ENCODE data around the gene TMEM88.

The TMEM88 gene

GRCh38 chr17:7811251-7811650 lies 43.6 kb upstream of the TMEM88 start:
- Histone ChIP-seq H3K79me2 (ENCODE audit: control insufficient read depth, insufficient read depth, low read length) (no peaks in the 10 kb centered on the region), H3K4ac (ENCODE audit: low read depth, low read length) (no peak overlapping the region), H3K27ac (ENCODE audit: low read depth, low read length) (no peak overlapping the region), H3K36me3 (ENCODE audit: control insufficient read depth, insufficient read depth, low read length) (no peaks in the 10 kb centered on the region), H2BK15ac (replicated peaks; ENCODE audit: low read depth) (no peak overlapping the region), H3K4me3 (ENCODE audit: low read length) (no peak overlapping the region), H3K23ac (ENCODE audit: low read length) (no peak overlapping the region), H3K27me3 (ENCODE audit: insufficient read depth, low read length, poor library complexity) (no peaks in the 10 kb centered on the region), H2BK120ac (ENCODE audit: low read depth, low read length) (no peak overlapping the region), H3K56ac (ENCODE audit: low read length) (no peak overlapping the region), H3K4me2 (ENCODE audit: low read length) (no peak overlapping the region), H3K18ac (ENCODE audit: low read length) (no peak overlapping the region), H2AK5ac (ENCODE audit: low read length) (no peak overlapping the region), H3K79me1 (ENCODE audit: low read length) (no peaks in the 10 kb centered on the region), H4K8ac (ENCODE audit: low read depth, low read length) (no peak overlapping the region), H3K9ac (ENCODE audit: low read length) (no peak overlapping the region), H4K5ac (ENCODE audit: low read length) (no peak overlapping the region), H2BK5ac (ENCODE audit: low read length) (no peak overlapping the region), H3K4me1 (ENCODE audit: control insufficient read depth, low read depth, low read length) (no peaks in the 10 kb centered on the region)
- no CpG with 5 or more reads among the region's 3 CpGs for WGBS (ENCODE audit: extremely low coverage, insufficient coverage, low lambda C conversion rate)
- DNase-seq, result no peak

DNA sequence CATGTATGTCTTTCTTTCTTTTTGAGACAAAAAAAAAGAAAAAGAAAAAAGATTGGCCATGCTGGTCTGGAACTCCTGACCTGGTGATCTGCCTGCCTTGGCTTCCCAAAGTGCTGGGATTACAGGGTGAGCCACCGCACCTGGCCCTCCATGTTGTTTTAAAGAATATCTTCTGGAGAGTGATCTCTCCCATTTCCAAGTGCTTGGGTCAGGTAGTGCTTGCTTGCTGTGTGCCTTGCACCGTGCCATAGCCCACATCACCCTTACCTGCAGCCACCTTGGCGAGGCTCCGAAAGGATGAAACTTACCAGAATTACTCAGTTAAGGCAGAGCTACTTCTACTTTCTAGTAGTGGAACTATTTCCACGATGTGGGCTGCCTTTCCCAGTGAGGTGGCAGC lies 39.9 kb upstream of the TMEM88 start:
- Histone ChIP-seq H4K8ac (ENCODE audit: low read depth, low read length) (no peak overlapping the region), H3K4me3 (ENCODE audit: low read length) (no peak overlapping the region), H3K23ac (ENCODE audit: low read length) (no peak overlapping the region), H4K5ac (ENCODE audit: low read length) (no peak overlapping the region), H3K27ac (ENCODE audit: low read depth, low read length) (no peak overlapping the region), H3K27me3 (ENCODE audit: insufficient read depth, low read length, poor library complexity) (no peaks in the 10 kb centered on the region), H3K18ac (ENCODE audit: low read length) (no peak overlapping the region), H2AK5ac (ENCODE audit: low read length) (no peak overlapping the region), H3K9ac (ENCODE audit: low read length) (no peak overlapping the region), H3K4me1 (ENCODE audit: control insufficient read depth, low read depth, low read length) (no peaks in the 10 kb centered on the region), H3K4me2 (ENCODE audit: low read length) (no peak overlapping the region), H3K4ac (ENCODE audit: low read depth, low read length) (no peak overlapping the region), H3K79me2 (ENCODE audit: control insufficient read depth, insufficient read depth, low read length) (no peaks in the 10 kb centered on the region), H3K56ac (ENCODE audit: low read length) (no peak overlapping the region), H3K36me3 (ENCODE audit: control insufficient read depth, insufficient read depth, low read length) (no peaks in the 10 kb centered on the region), H2BK15ac (replicated peaks; ENCODE audit: low read depth) (no peak overlapping the region), H2BK120ac (ENCODE audit: low read depth, low read length) (no peak overlapping the region), H3K79me1 (ENCODE audit: low read length) (no peaks in the 10 kb centered on the region), H2BK5ac (ENCODE audit: low read length) (no peak overlapping the region)
- DNase-seq, result no peak
- no CpG with 5 or more reads among the region's 5 CpGs for WGBS (ENCODE audit: extremely low coverage, insufficient coverage, low lambda C conversion rate)

- Histone ChIP-seq H3K4me2 (ENCODE audit: low read length) (no peak overlapping the region), H4K8ac (ENCODE audit: low read depth, low read length) (no peak overlapping the region), H3K23ac (ENCODE audit: low read length) (no peak overlapping the region), H2AK5ac (ENCODE audit: low read length) (no peak overlapping the region), H3K9ac (ENCODE audit: low read length) (no peak overlapping the region), H4K5ac (ENCODE audit: low read length) (no peak overlapping the region), H2BK120ac (ENCODE audit: low read depth, low read length) (no peak overlapping the region), H3K4me1 (ENCODE audit: control insufficient read depth, low read depth, low read length) (no peaks in the 10 kb centered on the region), H3K36me3 (ENCODE audit: control insufficient read depth, insufficient read depth, low read length) (no peaks in the 10 kb centered on the region), H3K56ac (ENCODE audit: low read length) (no peak overlapping the region), H3K4ac (ENCODE audit: low read depth, low read length) (no peak overlapping the region), H3K79me1 (ENCODE audit: low read length) (no peaks in the 10 kb centered on the region), H2BK5ac (ENCODE audit: low read length) (no peak overlapping the region), H3K79me2 (ENCODE audit: control insufficient read depth, insufficient read depth, low read length) (no peaks in the 10 kb centered on the region), H2BK15ac (replicated peaks; ENCODE audit: low read depth) (no peak overlapping the region), H3K27ac (ENCODE audit: low read depth, low read length) (no peak overlapping the region), H3K27me3 (ENCODE audit: insufficient read depth, low read length, poor library complexity) (no peaks in the 10 kb centered on the region), H3K18ac (ENCODE audit: low read length) (no peak overlapping the region), H3K4me3 (ENCODE audit: low read length) (no peak overlapping the region)
- WGBS (ENCODE audit: extremely low coverage, insufficient coverage, low lambda C conversion rate), result no CpG with 5 or more reads among the region's 10 CpGs
- DNase-seq, result peak; percentile 62
Observed at GRCh38 chr17:7816926-7817642, 37.8 kb upstream of the TMEM88 start.

DNA sequence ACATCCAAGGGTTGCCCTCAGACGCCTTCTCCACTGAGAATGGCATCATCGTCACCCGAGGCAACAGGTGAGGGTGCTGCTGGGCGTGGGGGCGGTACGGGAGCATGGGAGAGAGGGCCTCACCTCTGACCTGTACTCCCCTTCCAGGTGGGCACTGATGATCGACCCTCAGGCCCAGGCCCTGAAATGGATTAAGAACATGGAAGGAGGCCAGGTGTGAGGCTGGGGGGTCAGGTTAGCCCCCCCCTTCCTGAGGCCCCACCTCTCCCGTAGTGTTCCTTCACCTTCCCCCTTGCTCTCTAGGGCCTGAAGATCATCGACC lies 37.3 kb upstream of the TMEM88 start:
- Histone ChIP-seq H3K4me3 (ENCODE audit: low read length) (no peak overlapping the region), H3K27me3 (ENCODE audit: insufficient read depth, low read length, poor library complexity) (no peaks in the 10 kb centered on the region), H3K4me1 (ENCODE audit: control insufficient read depth, low read depth, low read length) (no peaks in the 10 kb centered on the region), H3K18ac (ENCODE audit: low read length) (no peak overlapping the region), H2BK15ac (replicated peaks; ENCODE audit: low read depth) (no peak overlapping the region), H3K79me2 (ENCODE audit: control insufficient read depth, insufficient read depth, low read length) (no peaks in the 10 kb centered on the region), H3K27ac (ENCODE audit: low read depth, low read length) (no peak overlapping the region), H2BK120ac (ENCODE audit: low read depth, low read length) (no peak overlapping the region), H2AK5ac (ENCODE audit: low read length) (no peak overlapping the region), H3K56ac (ENCODE audit: low read length) (no peak overlapping the region), H3K23ac (ENCODE audit: low read length) (no peak overlapping the region), H4K8ac (ENCODE audit: low read depth, low read length) (no peak overlapping the region), H3K4ac (ENCODE audit: low read depth, low read length) (no peak overlapping the region), H2BK5ac (ENCODE audit: low read length) (no peak overlapping the region), H3K79me1 (ENCODE audit: low read length) (no peaks in the 10 kb centered on the region), H3K36me3 (ENCODE audit: control insufficient read depth, insufficient read depth, low read length) (no peaks in the 10 kb centered on the region), H4K5ac (ENCODE audit: low read length) (no peak overlapping the region), H3K4me2 (ENCODE audit: low read length) (no peak overlapping the region), H3K9ac (ENCODE audit: low read length) (no peak overlapping the region)
- no CpG with 5 or more reads among the region's 9 CpGs for WGBS (ENCODE audit: extremely low coverage, insufficient coverage, low lambda C conversion rate)
- no peak for DNase-seq

- Histone ChIP-seq H3K4ac (ENCODE audit: low read depth, low read length) (no peak overlapping the region), H3K9ac (ENCODE audit: low read length) (no peak overlapping the region), H2BK15ac (replicated peaks; ENCODE audit: low read depth) (no peak overlapping the region), H3K23ac (ENCODE audit: low read length) (no peak overlapping the region), H3K27ac (ENCODE audit: low read depth, low read length) (no peak overlapping the region), H4K5ac (ENCODE audit: low read length) (no peak overlapping the region), H2BK120ac (ENCODE audit: low read depth, low read length) (no peak overlapping the region), H3K18ac (ENCODE audit: low read length) (no peak overlapping the region), H2BK5ac (ENCODE audit: low read length) (no peak overlapping the region), H3K4me3 (ENCODE audit: low read length) (no peak overlapping the region), H3K4me1 (ENCODE audit: control insufficient read depth, low read depth, low read length) (no peaks in the 10 kb centered on the region), H4K8ac (ENCODE audit: low read depth, low read length) (no peak overlapping the region), H3K4me2 (ENCODE audit: low read length) (no peak overlapping the region), H3K56ac (ENCODE audit: low read length) (no peak overlapping the region), H3K36me3 (ENCODE audit: control insufficient read depth, insufficient read depth, low read length) (no peaks in the 10 kb centered on the region), H2AK5ac (ENCODE audit: low read length) (no peak overlapping the region), H3K79me2 (ENCODE audit: control insufficient read depth, insufficient read depth, low read length) (no peaks in the 10 kb centered on the region), H3K79me1 (ENCODE audit: low read length) (no peaks in the 10 kb centered on the region), H3K27me3 (ENCODE audit: insufficient read depth, low read length, poor library complexity) (no peaks in the 10 kb centered on the region)
- DNase-seq, result no peak
- WGBS (ENCODE audit: extremely low coverage, insufficient coverage, low lambda C conversion rate), result no CpG with 5 or more reads among the region's 10 CpGs
Observed at GRCh38 chr17:7818026-7818425, 36.8 kb upstream of the TMEM88 start.

Measured in mesendoderm (in vitro differentiated cells).